MM.1S (cell line): ENCODE measurements around the gene LDLR.

Experiments used
- DNase-seq: peaks from one replicate; pipeline ENCODE4 v3.0.0-alpha.2; 2015
- H2AFZ ChIP-seq: fragments of 300-600 bp; sonication (generic); 2 replicates; pipeline ENCODE4 v1.6.0; 2016; ENCODE audit warnings: antibody characterized with exemption, low read length
- H3F3A ChIP-seq: fragments of 300-600 bp; sonication (generic); 2 replicates; pipeline ENCODE4 v1.6.1; 2016; ENCODE audit warnings: mild to moderate bottlenecking, antibody characterized with exemption, low read length, moderate library complexity, mixed read lengths; ENCODE audit not compliant: insufficient read depth
- H3K27ac ChIP-seq: fragments of 300-600 bp; sonication (generic); 2 replicates; pipeline ENCODE4 v1.5.1; 2016; ENCODE audit warnings: mild to moderate bottlenecking, low read length
- H3K27me3 ChIP-seq: fragments of 300-600 bp; sonication (generic); replicated peaks from 2 replicates; pipeline ENCODE4 v1.6.0; 2016; ENCODE audit warnings: low read length; ENCODE audit not compliant: insufficient read depth
- H3K36me3 ChIP-seq: fragments of 300-600 bp; sonication (generic); replicated peaks from 2 replicates; pipeline ENCODE4 v1.6.1; 2016; ENCODE audit warnings: mild to moderate bottlenecking, low read length, mixed read lengths; ENCODE audit not compliant: insufficient read depth
- H3K4me1 ChIP-seq: fragments of 300-600 bp; sonication (generic); 2 replicates; pipeline ENCODE4 v1.6.1; 2016; ENCODE audit warnings: low read length, mixed read lengths
- H3K4me2 ChIP-seq: fragments of 300-600 bp; sonication (generic); 2 replicates; pipeline ENCODE4 v1.6.0; 2016; ENCODE audit warnings: low read depth, low read length
- H3K4me3 ChIP-seq: fragments of 300-600 bp; sonication (generic); 2 replicates; pipeline ENCODE4 v1.5.1; 2016; ENCODE audit warnings: low read length, mixed read lengths
- H3K79me2 ChIP-seq: fragments of 300-600 bp; sonication (generic); 2 replicates; pipeline ENCODE4 v1.6.1; 2016; ENCODE audit warnings: mixed run types, low read length, mixed read lengths
- H3K9ac ChIP-seq: fragments of 300-600 bp; sonication (generic); 2 replicates; pipeline ENCODE4 v1.6.1; 2016; ENCODE audit warnings: low read length, mixed read lengths
- H3K9me2 ChIP-seq: fragments of 300-600 bp; sonication (generic); replicated peaks from 2 replicates; pipeline ENCODE4 v1.6.1; 2016; ENCODE audit warnings: mild to moderate bottlenecking, low read length, mixed read lengths; ENCODE audit not compliant: insufficient read depth
- H3K9me3 ChIP-seq: fragments of 300-600 bp; sonication (generic); replicated peaks from 2 replicates; pipeline ENCODE4 v1.6.1; 2016; ENCODE audit warnings: mild to moderate bottlenecking, low read length, mixed read lengths; ENCODE audit not compliant: insufficient read depth
- H4K20me1 ChIP-seq: fragments of 300-600 bp; sonication (generic); 2 replicates; pipeline ENCODE4 v1.6.1; 2016; ENCODE audit warnings: mild to moderate bottlenecking, low read length, moderate library complexity, mixed read lengths; ENCODE audit not compliant: insufficient read depth
- CTCF ChIP-seq: fragments of 300-600 bp; sonication (generic); IDR thresholded peaks from 2 replicates; pipeline ENCODE4 v1.5.1; 2016; ENCODE audit warnings: antibody characterized with exemption, low read length, mixed read lengths
- EZH2 ChIP-seq: fragments of 300-600 bp; sonication (generic); optimal IDR thresholded peaks from 2 replicates; pipeline ENCODE3; 2017; ENCODE audit warnings: low read depth, mild to moderate bottlenecking, antibody characterized with exemption, low read length, mixed read lengths
- EZH2phosphoT487 ChIP-seq: fragments of 300-600 bp; sonication (generic); IDR thresholded peaks from 2 replicates; pipeline ENCODE4 v1.6.1; 2018; ENCODE audit warnings: antibody characterized with exemption, low read length

Gene LDLR

GRCh38 chr19:11044431-11044830 lies 44.8 kb upstream of the LDLR start:
- DNase-seq = no peak
- H3K27me3 ChIP-seq = no peaks in the 10 kb centered on the region
- no peak for TF ChIP-seq EZH2
- TF ChIP-seq EZH2phosphoT487 = no peak
- no peak for TF ChIP-seq CTCF
- peaks cover 11% of the 10 kb centered on the region for H3K36me3 ChIP-seq
- H3K27ac ChIP-seq = no peak overlapping the region
- no peak overlapping the region for H2AFZ ChIP-seq
- H3F3A ChIP-seq = peaks cover 19% of the 10 kb centered on the region
- H4K20me1 ChIP-seq = no peaks in the 10 kb centered on the region
- no peaks in the 10 kb centered on the region for H3K9me2 ChIP-seq
- H3K9me3 ChIP-seq = no peaks in the 10 kb centered on the region
- no peak overlapping the region for H3K9ac ChIP-seq
- no peaks in the 10 kb centered on the region for H3K79me2 ChIP-seq
- H3K4me2 ChIP-seq = no peak overlapping the region
- H3K4me3 ChIP-seq = no peak overlapping the region
- H3K4me1 ChIP-seq = peaks cover 12% of the 10 kb centered on the region

- Histone ChIP-seq H2AFZ (no peak overlapping the region), H3K4me3 (no peak overlapping the region), H3K27me3 (no peaks in the 10 kb centered on the region), H3K36me3 (peaks cover 11% of the 10 kb centered on the region), H3K9me2 (no peaks in the 10 kb centered on the region), H3K4me1 (peaks cover 22% of the 10 kb centered on the region), H3K79me2 (peaks cover 6% of the 10 kb centered on the region), H3K4me2 (no peak overlapping the region), H3K9ac (no peak overlapping the region), H3K9me3 (no peaks in the 10 kb centered on the region), H4K20me1 (no peaks in the 10 kb centered on the region), H3F3A (peaks cover 26% of the 10 kb centered on the region), H3K27ac (no peak overlapping the region)
- no peak for DNase-seq
- TF ChIP-seq EZH2 = no peak
- TF ChIP-seq EZH2phosphoT487 = no peak
- TF ChIP-seq CTCF = no peak
Observed at GRCh38 chr19:11045536-11045935, 43.7 kb upstream of the LDLR start.

GRCh38 chr19:11046605-11047354 lies 42.5 kb upstream of the LDLR start:
- Histone ChIP-seq H3K4me1 (peaks cover 22% of the 10 kb centered on the region), H3K9me2 (no peaks in the 10 kb centered on the region), H3K36me3 (peaks cover 11% of the 10 kb centered on the region; the same call in 1 of the 2 replicates), H4K20me1 (no peaks in the 10 kb centered on the region), H3K4me2 (no peak overlapping the region), H3K27me3 (no peaks in the 10 kb centered on the region), H3F3A (peaks cover 26% of the 10 kb centered on the region), H3K4me3 (no peak overlapping the region), H3K79me2 (peaks cover 6% of the 10 kb centered on the region), H3K9me3 (no peaks in the 10 kb centered on the region), H3K27ac (no peak overlapping the region), H3K9ac (no peak overlapping the region), H2AFZ (no peak overlapping the region)
- DNase-seq = no peak
- TF ChIP-seq EZH2 = no peak
- no peak for TF ChIP-seq CTCF
- TF ChIP-seq EZH2phosphoT487 = no peak
